Superior temporal gyrus (tissue), 1 donor: ENCODE data around the gene UBE3D.
"Not testable (repeated sequence)": the region's sequence is repeated elsewhere in the genome, so short reads cannot be mapped to it uniquely, and the experiment has no call there.

ENCODE experiments used
- DNase-seq: peaks from one replicate; pipeline ENCODE4 v3.0.0-alpha.2; 2016; ENCODE audit errors: extremely low spot score

The UBE3D gene

GRCh38 chr6:82872185-82872584 is 193.5 kb downstream of the UBE3D start:
- no peak for DNase-seq

GRCh38 chr6:82870582-82871172 is 195.0 kb downstream of the UBE3D start:
- DNase-seq: no peak

GRCh38 chr6:82869493-82869892 is 196.1 kb downstream of the UBE3D start:
- no peak for DNase-seq

GRCh38 chr6:82867946-82868345 is 197.7 kb downstream of the UBE3D start:
- no peak for DNase-seq

DNA sequence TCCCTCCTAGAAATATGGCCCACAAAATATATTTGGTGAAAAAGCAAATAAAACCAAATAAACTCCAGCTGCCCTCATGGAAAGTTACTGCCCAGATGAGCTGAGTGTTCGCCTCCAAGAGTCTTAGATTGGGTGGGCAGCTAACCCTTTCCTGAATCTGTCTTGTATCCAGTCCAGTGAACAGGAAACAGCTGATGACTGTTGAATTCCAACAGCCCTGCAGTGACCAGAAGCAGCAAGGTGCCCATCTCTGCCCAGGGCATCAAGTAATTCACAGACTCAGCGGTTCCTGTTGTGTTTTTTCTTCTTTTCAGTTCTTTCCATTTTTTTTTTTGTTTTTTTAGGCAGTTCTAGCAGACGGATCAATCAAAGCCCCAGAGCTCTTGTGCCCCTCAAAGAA is 199.2 kb downstream of the UBE3D start:
- no peak for DNase-seq

- DNase-seq: no peak
These were observed 200.2 kb downstream of the UBE3D start for GRCh38 chr6:82865461-82865860.

GRCh38 chr6:82863781-82864180 is 201.9 kb downstream of the UBE3D start:
- no peak for DNase-seq

GRCh38 chr6:82862543-82862942 is 203.1 kb downstream of the UBE3D start:
- no peak for DNase-seq

DNA sequence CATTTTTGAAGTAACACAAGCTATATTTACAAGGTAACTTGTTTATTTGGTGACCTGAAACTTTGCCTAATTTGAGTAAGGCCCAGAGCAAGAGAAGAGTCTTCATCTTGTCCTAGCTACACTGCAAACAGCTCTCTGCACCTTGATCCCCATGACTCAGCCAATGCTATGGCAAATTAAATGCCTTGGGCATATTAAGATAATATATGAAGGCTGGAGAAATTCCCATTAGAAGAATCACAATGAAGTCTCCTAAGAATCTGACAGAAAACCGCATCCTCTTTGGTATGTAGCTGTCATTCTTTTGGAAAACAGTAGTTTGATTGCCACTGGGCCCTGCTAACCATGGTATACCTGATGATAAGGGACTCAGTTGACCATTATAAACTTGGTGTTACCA is 204.5 kb downstream of the UBE3D start:
- DNase-seq: no peak

DNA sequence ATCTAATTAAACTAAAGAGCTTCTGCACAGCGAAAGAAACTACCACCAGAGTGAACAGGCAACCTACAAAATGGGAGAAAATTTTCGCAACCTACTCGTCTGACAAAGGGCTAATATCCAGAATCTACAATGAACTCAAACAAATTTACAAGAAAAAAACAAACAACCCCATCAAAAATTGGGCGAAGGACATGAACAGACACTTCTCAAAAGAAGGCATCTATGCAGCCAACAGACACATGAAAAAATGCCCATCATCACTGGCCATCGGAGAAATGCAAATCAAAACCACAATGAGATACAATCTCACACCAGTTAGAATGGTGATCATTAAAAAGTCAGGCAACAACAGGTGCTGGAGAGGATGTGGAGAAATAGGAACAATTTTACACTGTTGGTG is 209.6 kb downstream of the UBE3D start:
- not testable (repeated sequence) for DNase-seq

DNA sequence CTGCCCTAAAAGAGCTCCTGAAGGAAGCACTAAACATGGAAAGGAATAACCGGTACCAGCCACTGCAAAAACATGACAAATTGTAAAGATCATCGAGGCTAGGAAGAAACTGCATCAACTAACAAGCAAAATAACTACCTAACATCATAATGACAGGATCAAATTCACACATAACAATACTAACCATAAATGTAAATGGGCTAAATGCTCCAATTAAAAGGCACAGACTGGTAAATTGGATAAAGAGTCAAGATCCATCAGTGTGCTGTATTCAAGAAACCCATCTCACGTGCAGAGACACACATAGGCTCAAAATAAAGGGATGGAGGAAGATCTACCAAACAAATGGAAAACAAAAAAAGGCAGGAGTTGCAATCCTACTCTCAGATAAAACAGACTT is 212.7 kb downstream of the UBE3D start:
- DNase-seq: not testable (repeated sequence)

GRCh38 chr6:82843291-82843885 is 222.3 kb downstream of the UBE3D start:
- DNase-seq: no peak

DNA sequence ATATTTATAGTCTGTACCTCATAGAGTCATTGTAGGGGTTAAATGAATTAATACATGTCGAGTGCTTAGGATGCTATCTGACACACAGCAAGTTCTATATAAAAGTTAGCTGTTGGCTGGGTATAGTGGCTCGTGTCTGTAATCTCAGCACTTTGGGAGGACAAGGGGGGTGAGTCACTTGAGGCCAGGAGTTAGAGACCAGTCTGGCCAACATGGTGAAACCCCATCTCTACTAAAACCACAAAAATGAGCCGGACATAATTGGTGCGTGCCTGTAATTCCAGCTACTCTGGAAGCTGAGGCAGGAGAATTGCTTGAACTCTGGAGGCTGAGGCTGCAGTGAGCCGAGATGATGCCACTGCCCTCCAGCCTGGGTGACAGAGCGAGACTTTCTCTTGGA is 222.9 kb downstream of the UBE3D start:
- DNase-seq: no peak
